ENCODE data around the gene CRB2.
"Not testable (repeated sequence)": the region's sequence is repeated elsewhere in the genome, so short reads cannot be mapped to it uniquely, and the experiment has no call there.

CRB2 gene

DNA sequence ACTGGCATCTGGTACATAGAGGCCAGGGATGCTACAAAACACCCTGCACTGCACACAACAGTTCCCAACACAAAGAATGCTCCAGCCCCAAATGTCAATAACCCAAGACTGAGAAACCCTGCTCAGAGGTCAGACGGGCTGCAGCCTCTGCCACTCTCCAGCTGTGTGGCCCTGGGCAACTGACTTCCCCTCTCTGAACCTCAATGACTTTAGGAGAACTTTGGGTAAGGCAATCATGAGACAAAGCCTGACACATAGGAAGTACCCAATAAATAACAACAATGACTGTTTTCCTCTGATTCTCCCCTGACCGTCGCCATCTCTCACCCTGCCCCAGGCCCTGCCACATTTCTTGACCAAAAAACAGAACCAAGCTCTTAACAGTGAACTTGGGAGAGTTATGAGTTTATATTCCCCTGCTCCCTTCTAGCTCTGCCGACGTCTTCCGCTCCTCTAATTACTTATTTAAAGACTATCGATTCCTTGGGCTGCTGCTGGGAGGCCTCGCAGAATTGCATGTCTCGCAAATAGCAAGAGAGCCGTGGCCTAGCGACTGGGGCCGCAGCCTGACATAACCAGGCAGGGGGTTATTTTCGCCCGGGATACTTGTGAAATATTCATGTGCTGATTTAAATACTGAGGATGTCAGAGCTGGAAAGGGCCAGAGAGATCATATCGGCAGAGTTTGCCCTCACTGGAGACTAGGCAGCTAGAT lies 24.5 kb upstream of the CRB2 start:
- DNase-seq, result no peak

- not testable (repeated sequence) for DNase-seq
Observed at GRCh38 chr9:123333058-123333669, 22.8 kb upstream of the CRB2 start.

GRCh38 chr9:123334639-123335038 lies 21.4 kb upstream of the CRB2 start:
- no peak for DNase-seq

- DNase-seq, result no peak
Observed at GRCh38 chr9:123335193-123335985, 20.6 kb upstream of the CRB2 start.

GRCh38 chr9:123335986-123336329 lies 20.0 kb upstream of the CRB2 start:
- no peak for DNase-seq

DNA sequence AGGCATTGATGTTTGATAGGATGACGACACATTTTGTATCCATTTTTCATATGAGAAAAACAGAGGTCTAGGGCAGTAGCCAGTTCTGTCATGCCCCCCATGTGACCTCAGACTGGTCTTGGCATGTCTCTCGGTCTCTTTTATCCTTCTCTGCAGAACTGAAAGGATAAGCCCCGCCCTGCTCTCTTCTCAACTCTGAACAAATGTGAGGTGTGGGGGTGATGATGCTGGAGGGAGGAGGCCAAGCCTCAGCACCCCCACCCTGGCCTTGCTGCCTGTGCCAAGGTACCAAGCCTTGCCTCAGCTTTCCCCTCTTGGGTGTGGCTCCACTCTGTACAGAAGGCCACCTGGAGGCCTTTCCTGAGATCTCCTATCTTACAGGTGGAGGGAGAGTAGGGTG lies 19.5 kb upstream of the CRB2 start:
- DNase-seq, result no peak

- DNase-seq, result no peak
Observed at GRCh38 chr9:123336959-123337358, 19.0 kb upstream of the CRB2 start.

DNA sequence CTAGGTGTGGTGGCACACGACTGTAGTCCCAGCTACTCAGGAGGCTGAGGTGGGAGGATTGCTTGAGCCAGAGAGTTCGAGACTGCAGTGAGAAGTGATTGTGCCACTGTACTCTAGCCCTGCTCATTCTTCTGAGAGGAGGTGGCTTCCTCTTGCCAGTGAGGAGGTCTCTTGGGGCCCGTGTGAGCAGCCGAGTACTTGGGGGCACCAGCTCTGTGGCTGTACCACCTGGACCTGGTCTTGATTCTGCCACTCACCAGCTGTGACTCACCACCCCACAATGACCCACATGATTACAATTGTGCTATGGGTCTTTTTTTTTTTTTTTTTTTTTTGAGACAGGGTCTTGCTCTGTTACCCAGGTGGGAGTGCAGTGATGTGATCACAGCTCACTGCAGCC lies 18.0 kb upstream of the CRB2 start:
- no peak for DNase-seq

- peak; percentile 83 for DNase-seq
Observed at GRCh38 chr9:123338710-123339665, 17.0 kb upstream of the CRB2 start.

DNA sequence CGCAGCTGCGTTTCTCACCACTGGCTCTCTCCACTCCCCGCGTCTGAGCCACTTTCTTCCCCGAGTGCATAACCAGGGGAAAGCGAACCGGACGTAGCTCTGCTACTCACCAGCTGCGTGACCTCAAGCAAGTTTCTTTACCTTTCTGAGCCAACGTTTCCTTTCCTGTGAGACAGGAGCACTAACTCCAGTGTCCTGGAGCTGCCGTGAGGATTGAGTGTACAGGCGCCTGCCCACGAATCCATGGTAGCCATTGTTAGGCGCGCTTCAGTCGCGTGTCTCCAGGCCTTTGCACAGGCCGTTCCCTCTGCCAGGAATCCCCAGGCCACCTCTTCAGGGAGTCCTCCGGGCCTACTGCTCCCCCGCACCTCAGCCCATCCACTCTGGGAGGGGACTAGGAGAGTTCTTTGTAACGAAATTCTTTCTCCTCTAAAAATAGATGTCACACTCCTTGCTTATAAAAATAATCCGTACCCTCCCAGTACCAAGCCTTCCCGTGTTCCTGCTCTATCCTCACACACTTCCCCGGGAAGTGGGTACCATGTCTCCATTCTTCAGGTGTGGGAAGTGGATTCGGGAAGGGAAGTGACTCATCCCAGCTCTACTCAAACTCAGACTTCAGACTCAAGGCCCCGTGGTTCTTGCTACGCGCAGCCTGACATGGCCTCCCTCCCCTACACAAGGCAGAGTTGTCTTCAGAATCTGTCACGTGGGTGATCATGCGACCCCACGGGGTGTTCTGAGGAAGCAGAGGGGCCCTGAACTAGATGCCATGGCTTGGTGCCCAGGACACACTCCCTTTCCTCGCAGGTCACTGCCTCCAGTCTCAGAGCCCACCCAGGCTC lies 16.1 kb upstream of the CRB2 start:
- peak; percentile 78 for DNase-seq

DNA sequence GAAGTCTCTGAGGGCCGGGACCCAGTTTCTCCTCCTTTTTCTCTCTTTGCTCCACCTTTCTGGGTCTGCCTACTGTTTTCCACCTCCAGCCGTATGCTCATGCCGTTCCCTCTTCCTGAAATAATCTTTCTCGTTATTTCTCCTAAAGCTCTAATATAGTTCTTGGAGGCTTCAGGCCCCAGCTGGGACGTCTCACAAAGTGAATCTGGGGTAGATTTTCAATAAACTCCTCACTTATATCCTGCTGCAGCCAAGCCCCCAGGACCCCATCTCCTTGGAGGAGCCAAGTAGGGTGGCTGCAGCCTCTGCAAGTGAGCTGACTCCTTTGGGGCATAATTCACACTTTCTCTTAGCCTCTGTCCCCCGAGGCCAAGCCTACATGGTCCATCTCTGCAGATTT lies 14.2 kb upstream of the CRB2 start:
- no peak for DNase-seq

- no peak for DNase-seq
Observed at GRCh38 chr9:123342247-123342646, 13.8 kb upstream of the CRB2 start.

DNA sequence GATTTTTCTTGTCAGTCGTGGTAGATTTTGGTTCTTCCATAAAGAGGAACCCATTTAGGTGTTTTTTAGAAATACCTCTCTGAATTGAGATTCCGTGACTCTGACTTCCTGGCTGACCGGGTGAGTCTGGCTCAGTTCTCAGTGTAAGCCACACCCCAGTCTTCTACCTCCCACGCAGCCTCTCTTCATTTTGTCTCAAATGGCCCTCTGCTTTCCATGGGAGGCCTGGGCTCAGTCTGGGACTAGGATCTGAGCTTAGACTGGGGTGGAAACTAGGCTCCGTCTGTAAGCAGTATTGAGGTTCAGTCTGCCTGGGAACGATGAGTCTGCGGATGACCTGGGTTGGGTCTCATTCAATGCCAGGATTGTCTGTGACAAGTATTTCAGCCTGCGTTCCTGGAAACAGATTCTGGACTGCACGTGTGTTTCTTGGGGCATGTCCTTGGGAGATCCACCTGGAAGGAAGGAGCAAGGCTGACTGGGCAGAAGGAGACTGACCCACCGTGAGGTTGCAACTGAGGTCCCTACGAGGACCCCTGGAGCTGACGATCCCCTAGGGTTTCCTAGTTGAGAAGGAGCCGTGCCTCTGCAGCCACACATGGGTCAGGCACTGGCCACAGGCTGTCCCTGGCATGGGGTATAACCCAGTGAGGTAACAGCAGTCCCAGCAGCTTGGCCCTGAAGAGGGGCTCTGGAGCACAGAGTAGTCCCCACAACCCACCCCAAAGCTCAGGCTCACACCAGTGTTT lies 12.4 kb upstream of the CRB2 start:
- DNase-seq, result no peak

DNA sequence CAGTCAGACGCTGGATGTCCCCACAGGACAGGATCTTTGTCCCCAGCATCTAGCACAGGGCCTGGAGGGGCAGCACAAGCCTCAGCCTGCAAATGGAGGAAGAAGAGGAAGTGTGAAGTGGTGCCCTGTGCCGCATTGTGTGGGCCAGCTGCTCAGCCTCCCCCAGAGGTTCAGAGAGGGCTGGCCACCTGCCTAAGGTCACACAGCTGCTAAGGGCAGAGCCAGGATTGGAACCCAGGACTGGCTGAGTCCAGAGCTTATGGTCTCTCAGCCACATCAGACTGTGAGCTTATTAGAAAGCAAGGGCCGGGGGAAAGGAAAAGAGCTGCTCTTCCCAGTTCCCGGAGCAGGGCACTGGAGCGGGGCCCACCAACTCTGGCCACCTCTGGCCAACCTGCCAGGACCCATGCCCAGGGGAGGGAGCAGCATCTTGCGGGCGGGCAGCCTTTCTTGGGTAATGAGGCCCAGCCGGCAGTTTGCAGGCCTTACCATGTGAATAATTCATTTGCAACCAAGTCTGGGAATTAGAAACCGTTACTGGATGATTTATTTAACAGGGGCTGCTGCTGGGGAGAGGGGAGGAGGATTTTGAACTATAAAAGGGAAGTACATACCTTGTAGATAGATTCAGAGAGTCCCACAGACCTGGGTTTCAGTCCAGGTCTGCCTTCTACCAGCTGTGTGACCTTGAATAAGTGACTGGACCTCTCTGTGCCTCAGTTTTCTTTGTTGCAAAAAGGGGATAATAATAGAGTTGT lies 11.6 kb upstream of the CRB2 start:
- no peak for DNase-seq

- no peak for DNase-seq
Observed at GRCh38 chr9:123345567-123345955, 10.4 kb upstream of the CRB2 start.

DNA sequence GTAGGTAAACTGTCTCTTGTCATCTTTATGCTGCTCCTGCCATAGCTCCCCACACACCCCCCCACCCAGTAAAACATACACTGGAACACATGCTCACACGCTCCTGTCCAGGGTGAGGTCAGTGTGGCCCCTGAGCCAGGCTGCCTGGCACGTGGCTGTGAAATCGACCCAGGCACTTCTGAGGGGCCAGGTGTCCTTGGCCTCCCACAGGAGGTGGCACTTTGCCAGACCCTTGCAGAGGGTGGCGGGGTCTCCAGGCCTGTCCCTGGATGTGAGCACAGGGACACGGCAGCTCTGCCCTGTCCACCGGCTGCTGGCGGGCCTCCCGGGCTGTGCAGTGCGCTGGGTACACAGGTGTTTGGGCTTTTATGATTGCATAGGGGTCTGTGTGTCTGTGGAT lies 10.0 kb upstream of the CRB2 start:
- DNase-seq, result no peak

DNA sequence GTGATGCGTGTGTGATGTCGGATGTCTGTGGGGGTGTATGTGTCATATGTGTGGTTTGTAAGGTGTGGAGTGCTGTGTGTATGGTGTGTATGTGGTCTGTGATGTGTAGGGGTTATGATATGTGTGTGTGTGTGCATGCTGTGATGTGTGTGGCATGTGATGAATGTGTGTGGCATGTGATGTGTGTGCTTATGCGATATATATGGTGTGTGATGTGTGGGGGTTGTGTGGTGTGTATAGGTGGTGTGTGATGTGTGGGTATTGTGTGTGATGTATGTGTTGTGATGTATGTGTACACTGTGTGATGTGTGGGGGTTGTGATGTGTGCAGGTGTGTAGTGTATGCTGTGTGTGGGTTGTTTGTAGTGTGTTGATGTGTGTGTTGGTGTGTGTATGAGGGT lies 9.2 kb upstream of the CRB2 start:
- DNase-seq, result no peak

DNA sequence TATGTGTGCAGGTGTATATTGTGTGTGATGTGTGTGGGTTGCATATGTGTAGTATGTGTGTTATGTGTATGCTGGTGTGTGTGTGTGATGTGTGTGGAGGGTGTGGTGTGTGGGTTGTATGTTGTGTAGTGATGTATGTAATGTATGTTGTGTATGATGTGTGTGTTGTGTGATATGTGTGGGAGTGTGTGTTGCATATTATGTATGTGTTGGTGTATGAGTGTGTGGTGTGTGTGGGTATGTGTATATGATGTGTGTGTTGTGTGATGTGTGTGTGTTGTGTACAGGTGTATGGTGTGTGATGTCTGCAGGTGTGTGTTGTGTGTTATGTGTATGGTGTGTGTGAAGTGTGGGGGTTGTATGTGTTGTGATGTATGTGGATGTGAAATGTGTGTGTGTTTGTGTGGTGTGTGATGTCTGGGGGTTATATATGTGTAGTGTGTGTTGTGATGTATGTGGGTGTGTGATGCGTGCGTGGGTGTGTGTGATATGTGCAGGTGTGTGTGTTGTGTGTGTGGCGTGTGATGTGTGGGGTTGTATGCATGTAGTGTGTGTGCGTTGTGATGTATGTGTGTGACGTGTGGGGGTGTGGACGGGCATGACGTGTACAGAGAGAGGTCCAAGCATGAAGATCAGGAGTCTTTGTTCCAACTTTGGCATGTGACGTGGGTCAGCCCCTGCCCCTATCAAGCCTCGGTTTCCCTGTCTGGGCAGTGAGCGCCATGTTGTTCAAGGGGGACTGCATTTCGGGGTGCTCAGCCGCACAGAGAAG lies 8.5 kb upstream of the CRB2 start:
- DNase-seq, result no peak

- no peak for DNase-seq
Observed at GRCh38 chr9:123348317-123348992, 7.5 kb upstream of the CRB2 start.
